Liver (tissue), 9 donors: ENCODE results near the gene SMS. TPM values are rescaled to one million over a fixed set of nuclear protein-coding genes. Genes with fewer than 3 reads are reported as not detected.

Experiments
- DNase-seq: peaks from one replicate; pipeline ENCODE4 v3.0.0-alpha.2; 2017; ENCODE audit warnings: low spot score
- H3K27ac ChIP-seq, 2 donors: one replicate each; pipeline ENCODE4 v1.7.0; 2013; ENCODE audit warnings: inconsistent platforms in 2 of 2, low read length in 2 of 2, control low read depth in 1 of 2, low read depth in 1 of 2, mild to moderate bottlenecking in 1 of 2
- H3K27me3 ChIP-seq, 4 donors: one replicate each; pipeline versions ENCODE4 v1.6.1 to v1.7.0; 2013; ENCODE audit warnings: low read length in 3 of 4, inconsistent platforms in 1 of 4, mild to moderate bottlenecking in 1 of 4, moderate library complexity in 1 of 4; ENCODE audit not compliant: control insufficient read depth in 4 of 4, insufficient read depth in 4 of 4
- H3K36me3 ChIP-seq, 4 donors: one replicate each; pipeline versions ENCODE4 v1.6.1 to v1.7.0; 2013; ENCODE audit warnings: low read length in 3 of 4, mild to moderate bottlenecking in 3 of 4, low read depth in 1 of 4, moderate library complexity in 1 of 4; ENCODE audit not compliant: control insufficient read depth in 4 of 4, insufficient read depth in 3 of 4
- H3K4me1 ChIP-seq, 4 donors: one replicate each; pipeline versions ENCODE4 v1.6.1 to v1.7.0; 2013; ENCODE audit warnings: low read length in 3 of 4, mild to moderate bottlenecking in 3 of 4, moderate library complexity in 1 of 4; ENCODE audit not compliant: control insufficient read depth in 4 of 4, insufficient read depth in 4 of 4
- H3K4me3 ChIP-seq, 3 donors: one replicate each; pipeline versions ENCODE4 v1.6.1 to v1.7.0; 2013; ENCODE audit warnings: low read length in 3 of 3, control low read depth in 1 of 3, low read depth in 1 of 3, mild to moderate bottlenecking in 1 of 3
- H3K9ac ChIP-seq, 2 donors: one replicate each; pipeline ENCODE4 v1.7.0; 2013; ENCODE audit warnings: low read length in 2 of 2, mild to moderate bottlenecking in 2 of 2, moderate library complexity in 2 of 2, control low read depth in 1 of 2, low read depth in 1 of 2
- H3K9me3 ChIP-seq, 4 donors: one replicate each; pipeline versions ENCODE4 v1.6.1 to v1.7.0; 2013; ENCODE audit warnings: low read length in 3 of 4; ENCODE audit not compliant: control insufficient read depth in 4 of 4
- ATF3 ChIP-seq: IDR thresholded peaks from 2 replicates; pipeline ENCODE4 v1.6.1; 2016; ENCODE audit warnings: antibody characterized with exemption
- CTCF ChIP-seq: fragments of 150-350 bp; IDR thresholded peaks from 2 replicates; pipeline ENCODE4 v1.5.1; 2017; ENCODE audit warnings: improper control_type of control experiment, low read depth, low read length; ENCODE audit not compliant: missing input control
- EGR1 ChIP-seq, 2 donors: IDR thresholded peaks; 2 replicates each; pipeline ENCODE4 v1.6.1; 2016 to 2018; ENCODE audit warnings: antibody characterized with exemption in 2 of 2, low read depth in 2 of 2
- FOXA1 ChIP-seq: IDR thresholded peaks from 2 replicates; pipeline ENCODE4 v1.6.1; 2016; ENCODE audit warnings: antibody characterized with exemption
- FOXA2 ChIP-seq: IDR thresholded peaks from 2 replicates; pipeline ENCODE4 v1.6.1; 2016; ENCODE audit warnings: antibody characterized with exemption
- GABPA ChIP-seq, 2 donors: IDR thresholded peaks in 1 of 2; conservative IDR thresholded peaks in 1 of 2; 2 replicates each; pipeline ENCODE4 v1.6.1; 2016; ENCODE audit warnings: antibody characterized with exemption in 2 of 2, mild to moderate bottlenecking in 1 of 2, moderate library complexity in 1 of 2
- HNF4A ChIP-seq, 2 donors: conservative IDR thresholded peaks; 2 replicates each; pipeline ENCODE4 v1.6.1; 2016; ENCODE audit warnings: antibody characterized with exemption in 2 of 2, mild to moderate bottlenecking in 2 of 2
- HNF4G ChIP-seq: IDR thresholded peaks from 2 replicates; pipeline ENCODE4 v1.6.1; 2016; ENCODE audit warnings: antibody characterized with exemption
- JUND ChIP-seq, 2 donors: IDR thresholded peaks; 2 replicates each; pipeline ENCODE4 v1.6.1; 2016; ENCODE audit warnings: antibody characterized with exemption in 2 of 2
- MAX ChIP-seq: IDR thresholded peaks from 2 replicates; pipeline ENCODE4 v1.6.1; 2016; ENCODE audit warnings: antibody characterized with exemption
- NR2F2 ChIP-seq: IDR thresholded peaks from 2 replicates; pipeline ENCODE4 v1.6.1; 2016; ENCODE audit warnings: antibody characterized with exemption
- RAD21 ChIP-seq, 2 donors: IDR thresholded peaks; 2 replicates each; pipeline ENCODE4 v1.6.1; 2016; ENCODE audit warnings: antibody characterized with exemption in 2 of 2, mild to moderate bottlenecking in 2 of 2
- RXRA ChIP-seq, 2 donors: IDR thresholded peaks; 2 replicates each; pipeline ENCODE4 v1.6.1; 2017 to 2018; ENCODE audit warnings: antibody characterized with exemption in 2 of 2, mild to moderate bottlenecking in 1 of 2
- SP1 ChIP-seq: IDR thresholded peaks from 2 replicates; pipeline ENCODE4 v1.6.1; 2018; ENCODE audit warnings: antibody characterized with exemption, mild to moderate bottlenecking
- TAF1 ChIP-seq: conservative IDR thresholded peaks from 2 replicates; pipeline ENCODE4 v1.6.1; 2016; ENCODE audit warnings: antibody characterized with exemption, mild to moderate bottlenecking
- YY1 ChIP-seq: IDR thresholded peaks from 2 replicates; pipeline ENCODE4 v1.6.1; 2016; ENCODE audit warnings: antibody characterized with exemption, mild to moderate bottlenecking
- ZBTB33 ChIP-seq: IDR thresholded peaks from 2 replicates; pipeline ENCODE4 v1.6.1; 2016; ENCODE audit warnings: antibody characterized with exemption
- WGBS: extraction: QIAGEN DNeasy Blood & Tissue Kit; methylation state at CpG from one replicate; pipeline ENCODE4 v1.1.7; 2013; 5-methylcytosine and 5-hydroxymethylcytosine counted together
- polyA plus RNA-seq, 2 donors: library from polyadenylated mRNA; stranded (reverse) in 1 of 2; unstranded in 1 of 2; fragments of 200-250 nt in 1 of 2; fragments of >200 nt in 1 of 2; fragmentation: Nextera tagmentation in 1 of 2; extraction: Ambion mirVana in 1 of 2; gene quantifications; one replicate each; pipeline versions ENCODE4 v1.2.1 to v1.2.3, GENCODE V29; 2013 to 2015
- total RNA-seq, 2 donors: library from RNA; depleted of rRNA; stranded (reverse); fragments of >200 nt; gene quantifications; one replicate each; pipeline ENCODE4 v1.2.3, GENCODE V29; 2014
- TF ChIP-seq, protein P1 (sequence below): IDR thresholded peaks from 2 replicates; pipeline ENCODE4 v1.6.1; 2016; ENCODE audit warnings: antibody characterized with exemption, mild to moderate bottlenecking
- donor health status: healthy.
- donor health status: healthy.
- donor health status: healthy.
- donor health status: healthy.
- donor health status: healthy.

Gene SMS
- total and polyA plus RNA-seq, 4 donors = 13.9 to 41.0 (median 17.8) TPM

DNA sequence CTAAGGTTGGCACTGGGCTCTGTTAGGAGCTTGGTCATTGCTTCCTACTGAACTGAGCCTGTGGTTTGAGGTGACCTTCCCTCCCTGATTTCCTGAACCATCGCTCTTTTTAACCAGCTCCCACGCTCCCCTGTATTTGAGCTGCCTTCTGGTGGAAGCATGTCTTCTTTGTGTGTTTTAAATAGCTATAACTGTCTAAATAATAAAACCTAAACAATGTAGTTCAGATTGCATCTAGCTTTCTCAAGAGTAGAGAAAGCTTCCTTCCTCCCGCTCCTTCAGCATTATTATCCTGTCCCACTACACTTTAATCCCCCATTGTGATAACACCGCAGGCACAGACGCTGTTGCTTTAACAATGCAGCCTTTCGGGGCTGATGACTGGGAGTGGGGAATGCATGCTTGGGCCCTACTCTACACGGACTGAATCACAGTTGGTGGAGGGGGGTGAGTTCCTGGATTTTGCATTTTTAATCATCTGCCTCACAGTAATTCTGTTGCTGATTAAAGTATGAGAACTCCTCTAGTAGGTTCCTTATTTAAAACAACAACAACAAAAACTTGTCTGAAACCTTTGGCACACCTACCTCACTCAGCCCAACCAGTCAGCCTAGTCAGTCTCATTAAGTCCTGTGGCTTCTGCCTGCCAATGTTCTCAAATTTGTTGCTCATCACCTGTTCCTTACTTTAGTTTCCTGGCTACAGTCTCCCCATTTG lies 6.6 kb downstream of the SMS start (continued):
- no peak for TF ChIP-seq ZBTB33
- TF ChIP-seq TAF1 = no peak
- no peak for TF ChIP-seq EGR1 (IDR thresholded peaks at IDR 0.05; ENCODE audit: low read depth in 2 of 2)

- no peak for TF ChIP-seq MAX
- no peak for TF ChIP-seq JUND (IDR thresholded peaks at IDR 0.05)
- TF ChIP-seq, protein P1, sequence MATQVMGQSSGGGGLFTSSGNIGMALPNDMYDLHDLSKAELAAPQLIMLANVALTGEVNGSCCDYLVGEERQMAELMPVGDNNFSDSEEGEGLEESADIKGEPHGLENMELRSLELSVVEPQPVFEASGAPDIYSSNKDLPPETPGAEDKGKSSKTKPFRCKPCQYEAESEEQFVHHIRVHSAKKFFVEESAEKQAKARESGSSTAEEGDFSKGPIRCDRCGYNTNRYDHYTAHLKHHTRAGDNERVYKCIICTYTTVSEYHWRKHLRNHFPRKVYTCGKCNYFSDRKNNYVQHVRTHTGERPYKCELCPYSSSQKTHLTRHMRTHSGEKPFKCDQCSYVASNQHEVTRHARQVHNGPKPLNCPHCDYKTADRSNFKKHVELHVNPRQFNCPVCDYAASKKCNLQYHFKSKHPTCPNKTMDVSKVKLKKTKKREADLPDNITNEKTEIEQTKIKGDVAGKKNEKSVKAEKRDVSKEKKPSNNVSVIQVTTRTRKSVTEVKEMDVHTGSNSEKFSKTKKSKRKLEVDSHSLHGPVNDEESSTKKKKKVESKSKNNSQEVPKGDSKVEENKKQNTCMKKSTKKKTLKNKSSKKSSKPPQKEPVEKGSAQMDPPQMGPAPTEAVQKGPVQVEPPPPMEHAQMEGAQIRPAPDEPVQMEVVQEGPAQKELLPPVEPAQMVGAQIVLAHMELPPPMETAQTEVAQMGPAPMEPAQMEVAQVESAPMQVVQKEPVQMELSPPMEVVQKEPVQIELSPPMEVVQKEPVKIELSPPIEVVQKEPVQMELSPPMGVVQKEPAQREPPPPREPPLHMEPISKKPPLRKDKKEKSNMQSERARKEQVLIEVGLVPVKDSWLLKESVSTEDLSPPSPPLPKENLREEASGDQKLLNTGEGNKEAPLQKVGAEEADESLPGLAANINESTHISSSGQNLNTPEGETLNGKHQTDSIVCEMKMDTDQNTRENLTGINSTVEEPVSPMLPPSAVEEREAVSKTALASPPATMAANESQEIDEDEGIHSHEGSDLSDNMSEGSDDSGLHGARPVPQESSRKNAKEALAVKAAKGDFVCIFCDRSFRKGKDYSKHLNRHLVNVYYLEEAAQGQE = no peak
- TF ChIP-seq RAD21 (IDR thresholded peaks at IDR 0.05) = no peak
- TF ChIP-seq ATF3 = no peak
- no peak for TF ChIP-seq SP1
- no peak for TF ChIP-seq HNF4A (conservative IDR thresholded peaks at IDR 0.05)
- no peak for TF ChIP-seq FOXA2
- TF ChIP-seq HNF4G = no peak
- TF ChIP-seq CTCF = no peak
- TF ChIP-seq ZBTB33 = no peak
- no peak for TF ChIP-seq RXRA (IDR thresholded peaks at IDR 0.05)
- no peak for TF ChIP-seq GABPA (IDR thresholded peaks at IDR 0.05 in 1 of 2, conservative IDR thresholded peaks at IDR 0.05 in 1 of 2)
- no peak for TF ChIP-seq FOXA1
- no peak for TF ChIP-seq EGR1 (IDR thresholded peaks at IDR 0.05; ENCODE audit: low read depth in 2 of 2)
- no peak for TF ChIP-seq NR2F2
- TF ChIP-seq YY1 = no peak
- TF ChIP-seq TAF1 = no peak
- Histone ChIP-seq H3K9me3 (no peaks in the 10 kb centered on the region), H3K4me3 (no peak overlapping the region), H3K9ac (no peak overlapping the region), H3K27ac (no peak overlapping the region), H3K4me1 (peaks cover 0 to 3% (median 0%) of the 10 kb centered on the region in 4 donors), H3K27me3 (no peaks in the 10 kb centered on the region), H3K36me3 (no peaks in the 10 kb centered on the region)
- no peak for DNase-seq
- WGBS = 76% methylated on average over 6 of the region's 6 CpGs
Measured at GRCh38 chrX:21947671-21948070, 7.2 kb downstream of the SMS start.
